Hematopoietic multipotent progenitor cell treated with erythropoietin and hydrocortisone succinate and interleukin-3 and kit ligand, for 17 days (in vitro differentiated cells): ENCODE data around the gene ZSWIM2.
"Not testable (repeated sequence)": the region's sequence is repeated elsewhere in the genome, so short reads cannot be mapped to it uniquely, and the experiment has no call there.

Source experiments
- DNase-seq: peaks from one replicate; pipeline ENCODE4 v3.0.0-alpha.2; 2015; ENCODE audit warnings: low spot score

ZSWIM2 gene

GRCh38 chr2:186842373-186842772 lies 6.6 kb downstream of the ZSWIM2 start:
- DNase-seq = no peak

GRCh38 chr2:186841940-186842339 lies 7.0 kb downstream of the ZSWIM2 start:
- DNase-seq = no peak

GRCh38 chr2:186835628-186836027 lies 13.3 kb downstream of the ZSWIM2 start:
- no peak for DNase-seq

- DNase-seq = no peak
Measured at GRCh38 chr2:186827862-186828492, 21.0 kb downstream of the ZSWIM2 start.

- DNase-seq = no peak
Measured at GRCh38 chr2:186827411-186827810, 21.6 kb downstream of the ZSWIM2 start.

DNA sequence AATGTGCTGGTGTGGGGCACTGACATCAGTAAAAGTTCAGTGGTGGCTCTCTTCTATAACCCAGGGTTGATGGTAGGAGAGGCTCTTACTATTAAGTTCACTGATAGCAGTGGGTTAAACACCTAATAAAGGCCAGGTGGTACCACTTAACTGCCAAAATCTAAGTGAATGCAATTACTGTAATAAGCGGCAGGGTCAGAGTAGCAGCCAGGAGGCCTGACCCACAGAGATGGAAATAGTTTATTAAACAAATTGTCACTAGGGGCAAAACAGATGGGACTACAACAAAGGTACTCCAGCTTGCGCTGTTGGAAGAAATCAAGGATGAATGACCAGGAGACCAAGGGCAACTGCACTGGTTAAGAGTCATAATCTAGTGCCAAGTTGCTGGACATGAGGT lies 26.6 kb downstream of the ZSWIM2 start:
- DNase-seq = no peak

- DNase-seq = no peak
Measured at GRCh38 chr2:186820303-186820702, 28.7 kb downstream of the ZSWIM2 start.

- not testable (repeated sequence) for DNase-seq
Measured at GRCh38 chr2:186811760-186812159, 37.2 kb downstream of the ZSWIM2 start.

DNA sequence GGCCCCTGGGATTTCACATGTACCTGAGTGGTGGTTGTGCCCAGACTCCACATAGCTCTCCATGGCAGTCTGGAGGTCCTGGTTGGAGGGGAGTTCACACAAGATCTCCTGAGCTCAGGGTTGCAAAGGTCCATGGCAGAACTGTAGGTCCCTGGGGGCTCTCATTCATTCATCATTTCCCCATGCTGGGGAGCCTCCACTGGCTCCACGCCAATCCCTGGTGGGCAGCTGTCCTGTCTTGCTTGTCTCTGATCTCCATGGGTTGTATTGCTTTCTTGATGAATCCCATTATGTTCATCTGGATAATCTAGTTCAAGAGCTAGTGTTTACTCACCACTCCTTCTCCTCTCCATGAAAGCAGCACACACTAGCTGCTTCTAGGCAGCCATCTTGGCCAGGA lies 42.4 kb downstream of the ZSWIM2 start:
- DNase-seq = no peak

- not testable (repeated sequence) for DNase-seq
Measured at GRCh38 chr2:186798604-186799003, 50.4 kb downstream of the ZSWIM2 start.

GRCh38 chr2:186784930-186785329 lies 64.0 kb downstream of the ZSWIM2 start:
- no peak for DNase-seq

GRCh38 chr2:186783254-186783653 lies 65.7 kb downstream of the ZSWIM2 start:
- no peak for DNase-seq

DNA sequence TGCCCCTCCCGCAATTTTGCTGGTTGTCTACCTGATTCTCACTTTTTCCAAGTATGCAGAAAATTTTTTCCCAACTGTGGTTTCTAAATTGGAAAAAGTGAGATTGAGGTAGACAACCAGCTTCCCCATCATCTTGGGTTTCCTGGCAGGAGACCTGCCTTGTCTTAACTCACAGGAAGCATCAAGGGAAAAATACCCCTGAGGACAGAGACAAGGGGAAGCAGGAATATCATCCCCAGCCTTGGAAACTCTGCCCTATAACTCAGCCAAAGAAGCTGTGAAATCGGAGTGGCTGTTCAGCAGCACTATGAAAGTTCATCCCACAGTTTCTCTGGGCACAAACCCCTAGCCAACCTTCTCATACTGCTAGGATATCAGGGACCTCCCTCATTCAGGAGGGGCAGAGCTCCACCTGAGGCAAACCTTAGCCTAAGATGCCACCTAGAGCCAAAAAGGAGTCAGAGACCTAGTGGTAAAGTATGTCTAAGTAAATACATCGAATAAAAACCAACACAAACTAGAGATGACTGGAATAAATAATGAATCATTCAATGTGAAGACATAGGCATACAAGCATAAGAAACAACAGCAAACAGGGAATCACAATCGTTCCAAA lies 68.2 kb downstream of the ZSWIM2 start:
- no peak for DNase-seq
